DOHH2 (cell line): ENCODE measurements around the gene ADCY4.

Experiments used
- H3F3A ChIP-seq: fragments of 200-600 bp; sonication (generic), shearing (Covaris generic); 2 replicates; pipeline ENCODE4 v1.6.0; 2016; ENCODE audit warnings: antibody characterized with exemption, mild to moderate bottlenecking; ENCODE audit not compliant: control insufficient read depth, insufficient read depth
- H3K27ac ChIP-seq: fragments of 200-600 bp; sonication (generic); 2 replicates; pipeline ENCODE4 v1.5.1; 2014; ENCODE audit warnings: low read depth, mild to moderate bottlenecking, low read length, moderate library complexity
- H3K27me3 ChIP-seq: fragments of 200-600 bp; sonication (generic); 2 replicates; pipeline ENCODE4 v1.6.1; 2014; ENCODE audit warnings: mild to moderate bottlenecking, low read length, mixed read lengths; ENCODE audit not compliant: control insufficient read depth
- H3K36me3 ChIP-seq: fragments of 200-600 bp; sonication (generic); 2 replicates; pipeline ENCODE4 v1.6.1; 2014; ENCODE audit warnings: mild to moderate bottlenecking, low read length, moderate library complexity, mixed read lengths; ENCODE audit not compliant: control insufficient read depth
- H3K4me1 ChIP-seq: fragments of 200-600 bp; sonication (generic); 2 replicates; pipeline ENCODE4 v1.6.1; 2014; ENCODE audit warnings: mild to moderate bottlenecking, low read length, mixed read lengths; ENCODE audit not compliant: control insufficient read depth
- H3K4me2 ChIP-seq: fragments of 200-600 bp; sonication (generic); 2 replicates; pipeline ENCODE4 v1.6.0; 2014; ENCODE audit warnings: mild to moderate bottlenecking, low read length, moderate library complexity
- H3K4me3 ChIP-seq: fragments of 200-600 bp; sonication (generic); 2 replicates; pipeline ENCODE4 v1.5.1; 2014; ENCODE audit warnings: mild to moderate bottlenecking, low read length, mixed read lengths
- H3K79me2 ChIP-seq: fragments of 200-600 bp; sonication (generic); 2 replicates; pipeline ENCODE4 v1.6.1; 2014; ENCODE audit warnings: mild to moderate bottlenecking, low read length, mixed read lengths; ENCODE audit not compliant: control insufficient read depth
- H3K9me2 ChIP-seq: fragments of 200-600 bp; sonication (generic); replicated peaks from 2 replicates; pipeline ENCODE4 v1.6.1; 2014; ENCODE audit warnings: mild to moderate bottlenecking, low read length, mixed read lengths; ENCODE audit not compliant: control insufficient read depth
- H3K9me3 ChIP-seq: fragments of 200-600 bp; sonication (generic); 2 replicates; pipeline ENCODE4 v1.6.1; 2014; ENCODE audit warnings: antibody characterized with exemption, low read length, mixed read lengths; ENCODE audit not compliant: control insufficient read depth, insufficient read depth
- H4K20me1 ChIP-seq: fragments of 200-600 bp; sonication (generic); 2 replicates; pipeline ENCODE4 v1.6.0; 2014; ENCODE audit warnings: low read depth, mild to moderate bottlenecking, antibody characterized with exemption, low read length, moderate library complexity; ENCODE audit not compliant: control insufficient read depth, insufficient read depth
- EZH2phosphoT487 ChIP-seq: fragments of 200-600 bp; sonication (generic); IDR thresholded peaks from 2 replicates; pipeline ENCODE4 v1.6.1; 2017; ENCODE audit warnings: borderline replicate concordance, mild to moderate bottlenecking, antibody characterized with exemption, low read length, moderate library complexity, mixed read lengths
- TF ChIP-seq, protein P1 (sequence below): fragments of 200-600 bp; sonication (generic); IDR thresholded peaks from one replicate; pipeline ENCODE4 v1.5.1; 2014; ENCODE audit warnings: antibody characterized with exemption, mild to moderate bottlenecking, low read depth, low read length; ENCODE audit not compliant: poor library complexity, severe bottlenecking

The ADCY4 gene

DNA sequence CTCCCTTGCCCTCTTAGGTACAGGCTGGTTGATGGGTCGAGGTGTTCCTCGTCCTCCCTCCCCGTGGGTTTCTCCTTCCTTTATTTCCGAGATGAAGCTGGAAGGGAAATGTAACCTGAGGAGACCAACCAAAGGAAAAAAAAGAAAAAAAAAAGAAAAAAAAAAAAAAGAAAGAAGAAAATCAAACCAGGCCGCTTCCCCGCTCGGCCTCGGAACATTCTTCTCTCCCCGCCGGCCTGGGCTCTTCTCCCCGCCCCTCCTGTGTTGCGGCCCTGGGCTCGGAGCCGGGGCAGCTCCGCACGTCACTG, 31.5 kb upstream of the ADCY4 start:
- Histone ChIP-seq H3K27me3 (no peaks in the 10 kb centered on the region), H3K4me1 (peaks cover 44% of the 10 kb centered on the region), H3K36me3 (peaks cover 15% of the 10 kb centered on the region), H3K9me3 (no peaks in the 10 kb centered on the region), H3K27ac (peak overlapping the region; percentile 90), H3F3A (0 out of 2 replicates have a peak, but pooled peaks cover 6% of the 10 kb centered on the region), H3K79me2 (peaks cover 14% of the 10 kb centered on the region), H4K20me1 (no peaks in the 10 kb centered on the region), H3K9me2 (no peaks in the 10 kb centered on the region), H3K4me2 (peak overlapping the region; percentile 87), H3K4me3 (peak overlapping the region; percentile 88)
- no peak for TF ChIP-seq EZH2phosphoT487
- TF ChIP-seq, protein P1, sequence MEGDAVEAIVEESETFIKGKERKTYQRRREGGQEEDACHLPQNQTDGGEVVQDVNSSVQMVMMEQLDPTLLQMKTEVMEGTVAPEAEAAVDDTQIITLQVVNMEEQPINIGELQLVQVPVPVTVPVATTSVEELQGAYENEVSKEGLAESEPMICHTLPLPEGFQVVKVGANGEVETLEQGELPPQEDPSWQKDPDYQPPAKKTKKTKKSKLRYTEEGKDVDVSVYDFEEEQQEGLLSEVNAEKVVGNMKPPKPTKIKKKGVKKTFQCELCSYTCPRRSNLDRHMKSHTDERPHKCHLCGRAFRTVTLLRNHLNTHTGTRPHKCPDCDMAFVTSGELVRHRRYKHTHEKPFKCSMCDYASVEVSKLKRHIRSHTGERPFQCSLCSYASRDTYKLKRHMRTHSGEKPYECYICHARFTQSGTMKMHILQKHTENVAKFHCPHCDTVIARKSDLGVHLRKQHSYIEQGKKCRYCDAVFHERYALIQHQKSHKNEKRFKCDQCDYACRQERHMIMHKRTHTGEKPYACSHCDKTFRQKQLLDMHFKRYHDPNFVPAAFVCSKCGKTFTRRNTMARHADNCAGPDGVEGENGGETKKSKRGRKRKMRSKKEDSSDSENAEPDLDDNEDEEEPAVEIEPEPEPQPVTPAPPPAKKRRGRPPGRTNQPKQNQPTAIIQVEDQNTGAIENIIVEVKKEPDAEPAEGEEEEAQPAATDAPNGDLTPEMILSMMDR: no peak

DNA sequence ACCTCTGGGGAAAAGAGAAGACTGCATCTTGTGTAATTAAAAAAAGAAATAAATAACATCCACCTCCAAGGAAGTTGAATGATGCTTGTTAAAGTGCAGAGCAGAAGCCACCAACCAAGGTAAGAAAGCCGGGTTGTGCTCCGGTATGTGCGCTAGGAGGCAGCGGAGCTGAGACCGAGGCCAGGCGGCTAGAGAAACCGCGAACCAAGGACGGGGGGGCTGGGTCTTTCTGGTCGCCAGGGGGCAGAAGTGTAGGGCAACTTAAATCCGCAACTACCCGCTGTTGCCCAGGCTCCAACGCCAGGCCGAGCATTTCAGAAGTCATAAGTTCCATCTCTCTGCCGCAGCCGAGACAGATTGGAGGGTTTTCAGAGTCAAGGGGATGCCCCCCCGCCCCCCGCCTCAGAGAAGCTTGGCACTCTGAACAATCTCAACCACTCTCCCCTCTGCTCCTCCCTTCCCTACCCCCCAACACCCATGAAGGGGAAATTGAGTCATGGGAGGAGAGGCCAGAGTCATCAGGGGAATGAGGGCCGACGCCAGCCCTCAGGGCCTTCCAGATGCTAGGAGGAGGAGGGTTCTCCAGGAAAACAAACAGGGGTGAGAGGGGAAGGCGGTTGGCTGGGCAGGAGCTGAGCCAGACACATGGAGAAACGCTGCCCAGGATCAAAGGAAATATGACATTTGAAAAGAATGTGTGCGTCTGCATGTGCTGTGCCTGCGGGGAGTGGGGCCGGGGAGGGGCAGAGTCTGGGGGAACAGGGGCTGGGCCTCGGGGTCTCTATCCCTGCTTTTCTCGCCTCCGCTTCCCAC, 30.9 kb upstream of the ADCY4 start:
- Histone ChIP-seq H3K27ac (peak overlapping the region; percentile 90), H3K4me2 (peak overlapping the region; percentile 87), H3K9me3 (no peaks in the 10 kb centered on the region), H3K4me3 (peak overlapping the region; percentile 88), H3K4me1 (peaks cover 40% of the 10 kb centered on the region), H4K20me1 (no peaks in the 10 kb centered on the region), H3F3A (0 out of 2 replicates have a peak, but pooled peaks cover 6% of the 10 kb centered on the region), H3K36me3 (peaks cover 10% of the 10 kb centered on the region), H3K79me2 (peaks cover 14% of the 10 kb centered on the region), H3K27me3 (no peaks in the 10 kb centered on the region), H3K9me2 (no peaks in the 10 kb centered on the region)
- TF ChIP-seq, protein P1: peak; percentile 96
- no peak for TF ChIP-seq EZH2phosphoT487

DNA sequence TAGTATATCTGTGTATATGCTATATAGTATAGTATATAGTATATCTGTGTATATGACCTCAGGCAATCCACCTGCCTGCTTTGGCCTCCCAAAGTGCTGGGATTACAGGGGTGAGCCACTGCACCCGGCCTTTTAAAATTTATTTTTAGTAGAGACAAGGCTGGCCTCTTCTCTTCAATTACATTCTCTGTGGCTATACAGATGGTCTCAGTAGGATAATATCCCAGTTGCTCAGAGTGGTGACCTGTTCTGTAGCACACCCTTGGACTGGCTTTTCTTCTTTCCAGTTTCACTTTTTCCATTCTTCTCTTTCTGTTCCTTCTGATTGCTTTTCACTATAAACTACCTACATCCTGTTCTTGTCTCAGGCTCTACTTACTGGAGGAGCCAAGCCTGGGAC, 30.0 kb upstream of the ADCY4 start:
- H3K36me3 ChIP-seq: peaks cover 2% of the 10 kb centered on the region
- no peaks in the 10 kb centered on the region for H3K9me2 ChIP-seq
- no peaks in the 10 kb centered on the region for H3K9me3 ChIP-seq
- TF ChIP-seq EZH2phosphoT487: no peak
- TF ChIP-seq, protein P1: no peak
- H3F3A ChIP-seq: 0 out of 2 replicates have a peak, but pooled peaks cover 6% of the 10 kb centered on the region
- no peaks in the 10 kb centered on the region for H3K27me3 ChIP-seq
- no peaks in the 10 kb centered on the region for H4K20me1 ChIP-seq
- H3K4me3 ChIP-seq: peak overlapping the region; percentile 88; the same call in 1 of the 2 replicates
- H3K27ac ChIP-seq: no peak overlapping the region
- H3K79me2 ChIP-seq: peaks cover 14% of the 10 kb centered on the region
- peak overlapping the region; percentile 87 for H3K4me2 ChIP-seq
- peaks cover 30% of the 10 kb centered on the region for H3K4me1 ChIP-seq
